Measurements from ENCODE around the gene RHBG. TPM values are rescaled to one million over a fixed set of nuclear protein-coding genes. Genes with fewer than 3 reads are reported as not detected.

RHBG gene
- total RNA-seq, 1 experiment from 2014 or later, result 5.7 TPM

- POLR2A ChIA-PET, result no interaction called here
- no peak for TF ChIP-seq REST (IDR thresholded peaks at IDR 0.05; ENCODE audit: low read depth)
- TF ChIP-seq MAX (IDR thresholded peaks at IDR 0.05), result peak; percentile 63
- no peak for TF ChIP-seq EZH2phosphoT487 (IDR thresholded peaks at IDR 0.05; ENCODE audit: borderline replicate concordance)
- H3K4me1 ChIP-seq (ENCODE audit: control insufficient read depth in 1 of 2, insufficient read depth in 2 of 2, low read length in 2 of 2), result peaks cover 14 to 54% of the 10 kb centered on the region in 2 experiments
Measured at GRCh38 chr1:156399355-156400125, 30.5 kb downstream of the RHBG start.

More at GRCh38 chr1:156399355-156400125, 30.5 kb downstream of the RHBG start:
- intact Hi-C loops (cut with micrococcal nuclease), result no loop called here
- peak; percentile 25; the same call in 1 of the 2 replicates for ATAC-seq
- no peaks in the 10 kb centered on the region for H3K27me3 ChIP-seq (ENCODE audit: insufficient read depth, low read length)
- peak overlapping the region; percentile 49 for H3K9ac ChIP-seq (ENCODE audit: low read length)
- no peaks in the 10 kb centered on the region for H3K36me3 ChIP-seq (ENCODE audit: control insufficient read depth in 1 of 2, insufficient read depth in 2 of 2, low read length in 2 of 2)
- H3K9me2 ChIP-seq (ENCODE audit: insufficient read depth), result no peaks in the 10 kb centered on the region
- ChIA-PET CTCF (interaction anchor here (1.1 to 1.6 kb wide), 2 partner anchors 14 to 46 kb away, joined by 3 to 7 read pairs; no protein-coding TSS in a partner anchor), RAD21 (ENCODE audit: low non-redundant PET in 1 of 2, low total read pairs in 2 of 2, uncharacterized antibody in 2 of 2, unreplicated experiment in 2 of 2) (interaction anchor here in 1 of 2 experiments (0.8 kb wide), 1 partner anchor 14 kb away, joined by 6 read pairs; no protein-coding TSS in a partner anchor)
- H3K4me2 ChIP-seq (ENCODE audit: low read length), result peak overlapping the region; percentile 24
- no peak overlapping the region for H3K4me3 ChIP-seq (replicated peaks in 1 of 2; ENCODE audit: low read depth in 1 of 2, low read length in 2 of 2)
- H3K27ac ChIP-seq (ENCODE audit: low read depth, low read length), result peak overlapping the region; percentile 48; the same call in 1 of the 2 replicates
- H3K79me2 ChIP-seq (ENCODE audit: insufficient read depth, low read length), result no peaks in the 10 kb centered on the region
- H2AFZ ChIP-seq (ENCODE audit: low read depth, low read length, poor library complexity, severe bottlenecking), result no peak overlapping the region
- H4K20me1 ChIP-seq (ENCODE audit: insufficient read depth), result no peaks in the 10 kb centered on the region
- no TSS peak for BruUV-seq (replicated peaks)
- no peak for DNase-seq (ENCODE audit: low read depth, low spot score)
- H3K9me3 ChIP-seq (ENCODE audit: control insufficient read depth in 1 of 2, insufficient read depth in 1 of 2, low read depth in 1 of 2, low read length in 2 of 2), result no peaks in the 10 kb centered on the region
